A204.1 (cell line): ENCODE data around the gene MID2.
"Not testable (repeated sequence)": the region's sequence is repeated elsewhere in the genome, so short reads cannot be mapped to it uniquely, and the experiment has no call there.

Source experiments
- FAIRE-seq: peaks from 2 replicates; lab custom pipeline; 2012; peaks lifted over from hg19 to GRCh38; lab: Jason Lieb, UNC

Gene MID2

GRCh38 chrX:107842715-107843400, 17.2 kb downstream of the MID2 start:
- FAIRE-seq = no peak

GRCh38 chrX:107845625-107846024, 20.0 kb downstream of the MID2 start:
- FAIRE-seq = no peak

GRCh38 chrX:107848591-107848990, 22.9 kb downstream of the MID2 start:
- no peak for FAIRE-seq

- FAIRE-seq = no peak
These were observed 24.2 kb downstream of the MID2 start for GRCh38 chrX:107849747-107850421.

GRCh38 chrX:107850422-107850765, 24.7 kb downstream of the MID2 start:
- no peak for FAIRE-seq

GRCh38 chrX:107851215-107851614, 25.5 kb downstream of the MID2 start:
- FAIRE-seq = no peak

- not testable (repeated sequence) for FAIRE-seq
These were observed 26.0 kb downstream of the MID2 start for GRCh38 chrX:107851665-107852064.

- FAIRE-seq = no peak
These were observed 30.6 kb downstream of the MID2 start for GRCh38 chrX:107856289-107856688.

GRCh38 chrX:107857041-107857440, 31.4 kb downstream of the MID2 start:
- not testable (repeated sequence) for FAIRE-seq

GRCh38 chrX:107857837-107858236, 32.2 kb downstream of the MID2 start:
- no peak for FAIRE-seq

GRCh38 chrX:107861056-107861455, 35.4 kb downstream of the MID2 start:
- FAIRE-seq = no peak

- FAIRE-seq = no peak
These were observed 45.5 kb downstream of the MID2 start for GRCh38 chrX:107871136-107871535.

- no peak for FAIRE-seq
These were observed 52.4 kb downstream of the MID2 start for GRCh38 chrX:107878106-107878505.

- FAIRE-seq = no peak
These were observed 54.5 kb downstream of the MID2 start for GRCh38 chrX:107880054-107880610.

- peak; percentile 61 for FAIRE-seq
These were observed 68.4 kb downstream of the MID2 start for GRCh38 chrX:107894038-107894437.

GRCh38 chrX:107902721-107903120, 77.1 kb downstream of the MID2 start:
- FAIRE-seq = no peak

GRCh38 chrX:107905366-107905765, 79.7 kb downstream of the MID2 start:
- no peak for FAIRE-seq

GRCh38 chrX:107924136-107924746, 98.6 kb downstream of the MID2 start:
- FAIRE-seq = no peak

GRCh38 chrX:107934262-107934661, 108.6 kb downstream of the MID2 start:
- no peak for FAIRE-seq

- no peak for FAIRE-seq
These were observed 109.5 kb downstream of the MID2 start for GRCh38 chrX:107935200-107935599.

GRCh38 chrX:107935664-107936433, 110.2 kb downstream of the MID2 start:
- FAIRE-seq = no peak

- no peak for FAIRE-seq
These were observed 110.7 kb downstream of the MID2 start for GRCh38 chrX:107936434-107936730.

GRCh38 chrX:107940095-107940494, 114.4 kb downstream of the MID2 start:
- no peak for FAIRE-seq
